Endothelial cell of umbilical vein (primary cell): Measurements from ENCODE around the gene DMBX1. TPM values are rescaled to one million over a fixed set of nuclear protein-coding genes. Genes with fewer than 3 reads are reported as not detected.

Source experiments
- BruUV-seq: library from RNA; stranded (reverse); fragments of 400-500 nt; replicated peaks from 2 replicates; lab custom pipeline; 2021; lab: Mats Ljungman, UMichigan
- CTCF ChIA-PET: fragments of 300-600, 350-600 bp; sonication (Branson Sonifier 250); formaldehyde crosslinking; loops from one replicate; lab custom pipeline; 2021; ENCODE audit warnings: antibody characterized with exemption, inconsistent platforms; lab: Charles Lee
- POLR2A ChIA-PET: fragments of 300-600, 350-600 bp; sonication (Branson Sonifier 250); formaldehyde crosslinking; loops from one replicate; lab custom pipeline; 2021; ENCODE audit warnings: antibody characterized with exemption, inconsistent platforms; lab: Charles Lee
- DNase-seq: peaks from one replicate; pipeline ENCODE4 v3.0.0-alpha.2; 2011; ENCODE audit warnings: low read depth, low spot score
- FAIRE-seq: peaks from 2 replicates; lab custom pipeline; 2011; peaks lifted over from hg19 to GRCh38; lab: Jason Lieb, UNC
- H2AFZ ChIP-seq: 2 replicates; pipeline ENCODE4 v1.6.0; 2012; ENCODE audit warnings: low read depth, low read length, control low read depth, inconsistent platforms
- H3K27ac ChIP-seq: 2 replicates; pipeline ENCODE4 v1.5.1; 2011; ENCODE audit warnings: low read depth, mild to moderate bottlenecking, control low read depth, low read length, moderate library complexity; ENCODE audit not compliant: insufficient read depth
- H3K27me3 ChIP-seq, 2 experiments: 2 replicates each; pipeline versions ENCODE4 v1.6.0 to v1.6.1; 2011; ENCODE audit warnings: low read length in 2 of 2, mixed read lengths in 1 of 2; ENCODE audit not compliant: control insufficient read depth in 2 of 2, insufficient read depth in 2 of 2
- H3K36me3 ChIP-seq, 2 experiments: 2 replicates in 1 of 2; 3 replicates in 1 of 2; pipeline ENCODE4 v1.5.1; 2011; ENCODE audit warnings: low read length in 2 of 2, mild to moderate bottlenecking in 1 of 2, moderate library complexity in 1 of 2; ENCODE audit not compliant: control insufficient read depth in 2 of 2, insufficient read depth in 2 of 2; ENCODE audit errors: extremely low read depth in 1 of 2
- H3K4me1 ChIP-seq: 3 replicates; pipeline ENCODE4 v1.5.1; 2011; ENCODE audit warnings: mild to moderate bottlenecking, low read length; ENCODE audit not compliant: control insufficient read depth, insufficient read depth; ENCODE audit errors: extremely low read depth
- H3K4me2 ChIP-seq: 2 replicates; pipeline ENCODE4 v1.6.1; 2011; ENCODE audit warnings: low read length, control low read depth, mixed read lengths; ENCODE audit not compliant: insufficient read depth
- H3K4me3 ChIP-seq, 3 experiments: fragments of 200-600 bp in 1 of 3; sonication (generic), shearing (Covaris generic) in 1 of 3; replicated peaks in 1 of 3; 2 replicates each; pipeline ENCODE4 v1.5.1; 2011 to 2016; ENCODE audit warnings: control low read depth in 3 of 3, low read length in 3 of 3, mild to moderate bottlenecking in 2 of 3, inconsistent platforms in 1 of 3, low read depth in 1 of 3, moderate library complexity in 1 of 3; ENCODE audit not compliant: insufficient read depth in 1 of 3
- H3K79me2 ChIP-seq: 2 replicates; pipeline ENCODE4 v1.6.0; 2012; ENCODE audit warnings: low read length, inconsistent platforms; ENCODE audit not compliant: control insufficient read depth, insufficient read depth
- H3K9ac ChIP-seq: replicated peaks from 2 replicates; pipeline ENCODE3; 2011; ENCODE audit warnings: low read length, control low read depth; ENCODE audit not compliant: insufficient read depth; ENCODE audit errors: extremely low read depth
- H3K9me1 ChIP-seq: replicated peaks from 3 replicates; pipeline ENCODE4 v1.6.0; 2011; ENCODE audit warnings: mild to moderate bottlenecking, low read length; ENCODE audit not compliant: control insufficient read depth, insufficient read depth; ENCODE audit errors: extremely low read depth
- H3K9me3 ChIP-seq: replicated peaks from 2 replicates; pipeline ENCODE4 v1.5.1; 2012; ENCODE audit warnings: low read length, inconsistent platforms; ENCODE audit not compliant: control insufficient read depth, insufficient read depth
- H4K20me1 ChIP-seq: replicated peaks from 2 replicates; pipeline ENCODE3; 2011; ENCODE audit warnings: mild to moderate bottlenecking, low read length; ENCODE audit not compliant: control insufficient read depth, insufficient read depth; ENCODE audit errors: extremely low read depth
- GATA2 ChIP-seq: IDR thresholded peaks from 2 replicates; pipeline ENCODE4 v1.7.0; 2011; ENCODE audit warnings: low read depth, mild to moderate bottlenecking, moderate library complexity, mixed read lengths, low read length; ENCODE audit not compliant: insufficient read length, insufficient read depth
- JUN ChIP-seq: IDR thresholded peaks from 2 replicates; pipeline ENCODE4 v1.6.1; 2011; ENCODE audit warnings: borderline replicate concordance, low read depth; ENCODE audit not compliant: insufficient read length, insufficient read depth
- MYC ChIP-seq: IDR thresholded peaks from one replicate; pipeline ENCODE4 v1.6.1; 2011; ENCODE audit warnings: mild to moderate bottlenecking, low read depth, low read length
- POLR2A ChIP-seq: IDR thresholded peaks from 2 replicates; pipeline ENCODE4 v1.6.1; 2012; ENCODE audit warnings: low read depth, mild to moderate bottlenecking, control low read depth, low read length
- dilution Hi-C: fragments of 300-500 bp; cut with MboI; formaldehyde crosslinking; loops from one replicate; pipeline ENCODE4 v1.15.0; 2019; ENCODE audit warnings: low sequenced_read_pairs; ENCODE audit not compliant: extremely low pct_ligation_motif_present
- intact Hi-C: fragments of 100-400 bp; cut with micrococcal nuclease; formaldehyde crosslinking; loops from one replicate; pipeline ENCODE4 v1.10.0; 2022
- polyA plus RNA-seq, 4 experiments: library from polyadenylated mRNA; depleted of rRNA in 3 of 4; stranded (reverse) in 3 of 4; unstranded in 1 of 4; fragments of >200 nt; gene quantifications; 2 replicates each; pipeline versions ENCODE4 v1.2.1 to v1.2.3, GENCODE V29; 2011 to 2012; ENCODE audit warnings: missing spikeins in 1 of 4
- total RNA-seq: library from RNA; stranded (reverse); gene quantifications from 2 replicates; pipeline ENCODE4 v1.2.3, GENCODE V29; 2021
- TF ChIP-seq, protein P1 (sequence below), 2 donors: IDR thresholded peaks; 1 replicate in 1 of 2; 2 replicates in 1 of 2; pipeline ENCODE4 v1.5.1; 2011; ENCODE audit warnings: low read length in 2 of 2, mild to moderate bottlenecking in 2 of 2, moderate library complexity in 2 of 2, control low read depth in 1 of 2, inconsistent platforms in 1 of 2, low read depth in 1 of 2; ENCODE audit not compliant: insufficient read depth in 1 of 2; ENCODE audit errors: extremely low read depth in 1 of 2
- TF ChIP-seq, protein P2 (sequence below): IDR thresholded peaks from 2 replicates; pipeline ENCODE4 v1.6.1; 2011; ENCODE audit not compliant: insufficient read depth, insufficient read length

Gene DMBX1
- total and polyA plus RNA-seq, 2 donors (not counting 3 experiments of a cell fraction or from before 2014, with no cell fraction given): not detected

DNA sequence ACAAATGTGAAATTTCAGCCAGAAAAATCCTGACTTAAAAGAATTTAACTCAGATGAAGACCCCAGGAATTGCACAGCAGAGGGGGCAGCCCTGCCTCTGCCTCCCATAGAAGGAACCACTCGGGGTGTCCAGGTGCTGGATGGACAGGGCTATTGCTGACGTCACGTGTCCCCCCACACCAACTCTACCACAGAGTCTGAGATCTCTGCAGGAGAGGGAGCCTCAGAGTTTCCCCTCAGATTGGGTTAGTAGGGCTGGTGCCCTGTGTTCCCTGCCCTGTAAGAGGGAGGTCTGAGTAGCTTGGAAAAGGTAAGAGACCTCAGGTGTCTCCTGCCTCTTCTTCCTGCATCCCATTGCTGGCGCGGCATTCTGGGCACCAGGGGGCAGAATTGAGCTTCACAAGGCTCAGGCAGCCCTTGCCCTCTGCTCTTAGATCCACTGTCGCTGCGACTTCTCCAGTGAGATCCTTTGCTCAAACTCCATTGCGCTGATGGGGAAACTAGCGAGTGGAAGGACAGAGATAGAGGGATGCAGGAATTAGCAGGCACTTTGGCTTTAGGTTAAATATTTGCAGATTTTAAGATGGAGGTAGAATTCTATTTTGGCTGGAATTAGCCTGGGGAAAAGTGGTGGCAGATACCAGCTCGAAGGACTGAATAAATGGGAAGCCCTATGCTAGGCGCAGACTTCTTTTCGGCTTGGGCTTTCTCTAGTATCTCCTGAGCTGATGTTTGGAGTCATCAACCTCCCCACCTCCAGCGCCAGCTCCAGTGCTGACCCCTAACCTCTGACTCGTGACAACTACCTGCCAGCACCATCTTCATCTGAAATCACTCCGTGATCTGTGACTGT lies 42.8 kb upstream of the DMBX1 start:
- no TSS peak for BruUV-seq
- FAIRE-seq (peak; percentile 59), DNase-seq (peak; percentile 58)
- intact Hi-C loops: loop anchor here (1.0 kb wide), 3 partner anchors 81 to 278 kb away; no protein-coding TSS in a partner anchor
- H3K79me2 ChIP-seq: no peaks in the 10 kb centered on the region
- H3K4me1 ChIP-seq: no peaks in the 10 kb centered on the region
- no peaks in the 10 kb centered on the region for H3K36me3 ChIP-seq
- no peak overlapping the region for H3K9ac ChIP-seq
- H3K27me3 ChIP-seq: peaks cover 47 to 50% of the 10 kb centered on the region in 2 experiments
- CTCF ChIA-PET: interaction anchor here (0.5 to 4.6 kb wide), 42 partner anchors 8 to 280 kb away, joined by 3 to 165 read pairs (median 6); partner anchors contain the start of genes MKNK1 and MOB3C
- H3K9me1 ChIP-seq: no peaks in the 10 kb centered on the region
- no peak overlapping the region for H3K27ac ChIP-seq
- H3K4me3 ChIP-seq: no peak overlapping the region
- TF ChIP-seq MYC (no peak), POLR2A (no peak), GATA2 (no peak), JUN (no peak)
- TF ChIP-seq, protein P1, sequence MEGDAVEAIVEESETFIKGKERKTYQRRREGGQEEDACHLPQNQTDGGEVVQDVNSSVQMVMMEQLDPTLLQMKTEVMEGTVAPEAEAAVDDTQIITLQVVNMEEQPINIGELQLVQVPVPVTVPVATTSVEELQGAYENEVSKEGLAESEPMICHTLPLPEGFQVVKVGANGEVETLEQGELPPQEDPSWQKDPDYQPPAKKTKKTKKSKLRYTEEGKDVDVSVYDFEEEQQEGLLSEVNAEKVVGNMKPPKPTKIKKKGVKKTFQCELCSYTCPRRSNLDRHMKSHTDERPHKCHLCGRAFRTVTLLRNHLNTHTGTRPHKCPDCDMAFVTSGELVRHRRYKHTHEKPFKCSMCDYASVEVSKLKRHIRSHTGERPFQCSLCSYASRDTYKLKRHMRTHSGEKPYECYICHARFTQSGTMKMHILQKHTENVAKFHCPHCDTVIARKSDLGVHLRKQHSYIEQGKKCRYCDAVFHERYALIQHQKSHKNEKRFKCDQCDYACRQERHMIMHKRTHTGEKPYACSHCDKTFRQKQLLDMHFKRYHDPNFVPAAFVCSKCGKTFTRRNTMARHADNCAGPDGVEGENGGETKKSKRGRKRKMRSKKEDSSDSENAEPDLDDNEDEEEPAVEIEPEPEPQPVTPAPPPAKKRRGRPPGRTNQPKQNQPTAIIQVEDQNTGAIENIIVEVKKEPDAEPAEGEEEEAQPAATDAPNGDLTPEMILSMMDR (IDR thresholded peaks at IDR 0.05; ENCODE audit: extremely low read depth in 1 of 2, insufficient read depth in 1 of 2, low read depth in 1 of 2, low read length in 2 of 2): peak; percentile 87 to 91
- TF ChIP-seq, protein P2, sequence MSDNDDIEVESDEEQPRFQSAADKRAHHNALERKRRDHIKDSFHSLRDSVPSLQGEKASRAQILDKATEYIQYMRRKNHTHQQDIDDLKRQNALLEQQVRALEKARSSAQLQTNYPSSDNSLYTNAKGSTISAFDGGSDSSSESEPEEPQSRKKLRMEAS: no peak
- POLR2A ChIA-PET: no interaction called here
- no peak overlapping the region for H2AFZ ChIP-seq
- no peaks in the 10 kb centered on the region for H4K20me1 ChIP-seq
- dilution Hi-C loops: no loop called here
- H3K9me3 ChIP-seq: no peaks in the 10 kb centered on the region
- H3K4me2 ChIP-seq: no peak overlapping the region
